SK-N-SH treated with all-trans-retinoic acid at 6 μM for 48 hours (cell line): ENCODE results near the gene PIP5K1C.

Experiments
- ATAC-seq: fragments of 200-7000 bp; cut with Tn5 transposase; 3 replicates; pipeline ENCODE4 v1.9.1; 2020; ENCODE audit warnings: mild to moderate bottlenecking, moderate library complexity
- ARNTL ChIP-seq: fragments of 450-650 bp; formaldehyde crosslinking; IDR thresholded peaks from 2 replicates; pipeline ENCODE4 v1.5.0; 2020; ENCODE audit warnings: low read depth, mild to moderate bottlenecking, moderate library complexity, borderline replicate concordance
- BACH2 ChIP-seq: fragments of 250-450 bp; sonication (Bioruptor Pico); IDR thresholded peaks from 2 replicates; pipeline ENCODE4 v1.9.0; 2021; ENCODE audit warnings: mild to moderate bottlenecking, borderline replicate concordance
- CSDC2 ChIP-seq: fragments of 250-450 bp; sonication (Bioruptor Pico); IDR thresholded peaks from 2 replicates; pipeline ENCODE4 v1.5.0; 2020; ENCODE audit warnings: mild to moderate bottlenecking, moderate library complexity
- ESRRG ChIP-seq: fragments of 250-450 bp; sonication (Bioruptor Pico); IDR thresholded peaks from 2 replicates; pipeline ENCODE4 v1.6.1; 2021; ENCODE audit warnings: mild to moderate bottlenecking
- GLIS3 ChIP-seq: fragments of 250-450 bp; sonication (Bioruptor Pico); IDR thresholded peaks from 2 replicates; pipeline ENCODE4 v1.5.0; 2020; ENCODE audit warnings: mild to moderate bottlenecking, moderate library complexity
- ISL1 ChIP-seq: fragments of 250-450 bp; sonication (Bioruptor Pico); IDR thresholded peaks from 2 replicates; pipeline ENCODE4 v2.1.2; 2022; ENCODE audit warnings: mild to moderate bottlenecking, moderate library complexity
- OSR1 ChIP-seq: fragments of 250-450 bp; sonication (Bioruptor Pico); IDR thresholded peaks from 2 replicates; pipeline ENCODE4 v1.8.0; 2022; ENCODE audit warnings: moderate library complexity, mild to moderate bottlenecking, inconsistent platforms
- PPARA ChIP-seq: fragments of 250-450 bp; sonication (Bioruptor Pico); IDR thresholded peaks from 2 replicates; pipeline ENCODE4 v1.5.0; 2020; ENCODE audit warnings: mild to moderate bottlenecking, borderline replicate concordance
- RARB ChIP-seq: fragments of 250-450 bp; sonication (Bioruptor Pico); IDR thresholded peaks from 2 replicates; pipeline ENCODE4 v1.8.0; 2021; ENCODE audit warnings: mild to moderate bottlenecking, moderate library complexity
- SNAI2 ChIP-seq: fragments of 250-450 bp; sonication (Bioruptor Pico); IDR thresholded peaks from 2 replicates; pipeline ENCODE4 v1.5.0; 2020; ENCODE audit warnings: mild to moderate bottlenecking, moderate library complexity
- TCF4 ChIP-seq: fragments of 250-450 bp; sonication (Bioruptor Pico); IDR thresholded peaks from 2 replicates; pipeline ENCODE4 v1.8.0; 2021; ENCODE audit warnings: mild to moderate bottlenecking, moderate library complexity, borderline replicate concordance
- TOX ChIP-seq: fragments of 250-450 bp; sonication (Bioruptor Pico); IDR thresholded peaks from 2 replicates; pipeline ENCODE4 v1.8.0; 2021; ENCODE audit warnings: mild to moderate bottlenecking, moderate library complexity, borderline replicate concordance
- ZC3H10 ChIP-seq: fragments of 250-450 bp; sonication (Bioruptor Pico); IDR thresholded peaks from 2 replicates; pipeline ENCODE4 v1.5.1; 2021; ENCODE audit warnings: mild to moderate bottlenecking, moderate library complexity
- ZFP3 ChIP-seq: fragments of 250-450 bp; sonication (Bioruptor Pico); IDR thresholded peaks from 2 replicates; pipeline ENCODE4 v1.5.0; 2020; ENCODE audit warnings: mild to moderate bottlenecking, moderate library complexity
- ZNF70 ChIP-seq: fragments of 450-650 bp; formaldehyde crosslinking; IDR thresholded peaks from 2 replicates; pipeline ENCODE4 v1.5.0; 2020; ENCODE audit warnings: mild to moderate bottlenecking, moderate library complexity
- ZNF8 ChIP-seq: fragments of 450-650 bp; formaldehyde crosslinking; IDR thresholded peaks from 2 replicates; pipeline ENCODE4 v1.5.0; 2020; ENCODE audit warnings: mild to moderate bottlenecking, moderate library complexity
- TF ChIP-seq, protein P1 (sequence below): fragments of 250-450 bp; sonication (Bioruptor Pico); IDR thresholded peaks from 2 replicates; pipeline ENCODE4 v1.8.0; 2021; ENCODE audit warnings: low read depth, mild to moderate bottlenecking, moderate library complexity, borderline replicate concordance
- TF ChIP-seq, protein P2 (sequence below): fragments of 250-450 bp; sonication (Bioruptor Pico); IDR thresholded peaks from 2 replicates; pipeline ENCODE4 v1.5.1; 2021; ENCODE audit warnings: mild to moderate bottlenecking, moderate library complexity
- TF ChIP-seq, protein P3 (sequence below): fragments of 250-450 bp; sonication (Bioruptor Pico); IDR thresholded peaks from 2 replicates; pipeline ENCODE4 v1.8.0; 2020; ENCODE audit warnings: mild to moderate bottlenecking, moderate library complexity, borderline replicate concordance
- TF ChIP-seq, protein P4 (sequence below): fragments of 250-450 bp; sonication (Bioruptor Pico); IDR thresholded peaks from 2 replicates; pipeline ENCODE4 v1.5.1; 2020; ENCODE audit warnings: low read depth, mild to moderate bottlenecking, moderate library complexity
- TF ChIP-seq, protein P5 (sequence below): fragments of 250-450 bp; sonication (Bioruptor Pico); IDR thresholded peaks from 2 replicates; pipeline ENCODE4 v1.5.0; 2020; ENCODE audit warnings: mild to moderate bottlenecking, moderate library complexity

Gene PIP5K1C

DNA sequence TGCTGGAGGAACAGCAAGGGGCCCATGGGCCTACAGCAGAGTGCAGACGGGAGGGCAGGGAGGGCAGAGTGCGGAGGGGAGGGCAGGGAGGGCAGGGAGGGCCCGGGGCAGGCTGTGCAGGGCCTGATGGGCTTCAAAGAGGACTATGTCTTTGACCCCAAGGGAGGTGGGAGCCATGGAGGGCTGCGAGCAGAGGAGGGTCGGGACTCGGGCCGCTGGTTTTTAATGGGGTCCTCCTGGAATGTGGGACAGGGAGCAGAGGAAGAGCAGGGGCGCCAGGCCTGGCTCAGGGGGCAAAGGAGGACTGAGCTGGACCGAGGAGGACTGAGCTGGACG is 3.6 kb downstream of the PIP5K1C start:
- no peak for TF ChIP-seq TCF4 (CRISPR knock-in tag)
- no peak for TF ChIP-seq ZC3H10
- TF ChIP-seq, protein P1, sequence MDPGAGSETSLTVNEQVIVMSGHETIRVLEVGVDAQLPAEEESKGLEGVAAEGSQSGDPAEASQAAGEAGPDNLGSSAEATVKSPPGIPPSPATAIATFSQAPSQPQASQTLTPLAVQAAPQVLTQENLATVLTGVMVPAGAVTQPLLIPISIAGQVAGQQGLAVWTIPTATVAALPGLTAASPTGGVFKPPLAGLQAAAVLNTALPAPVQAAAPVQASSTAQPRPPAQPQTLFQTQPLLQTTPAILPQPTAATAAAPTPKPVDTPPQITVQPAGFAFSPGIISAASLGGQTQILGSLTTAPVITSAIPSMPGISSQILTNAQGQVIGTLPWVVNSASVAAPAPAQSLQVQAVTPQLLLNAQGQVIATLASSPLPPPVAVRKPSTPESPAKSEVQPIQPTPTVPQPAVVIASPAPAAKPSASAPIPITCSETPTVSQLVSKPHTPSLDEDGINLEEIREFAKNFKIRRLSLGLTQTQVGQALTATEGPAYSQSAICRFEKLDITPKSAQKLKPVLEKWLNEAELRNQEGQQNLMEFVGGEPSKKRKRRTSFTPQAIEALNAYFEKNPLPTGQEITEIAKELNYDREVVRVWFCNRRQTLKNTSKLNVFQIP = no peak
- TF ChIP-seq ISL1 (CRISPR knock-in tag) = no peak
- TF ChIP-seq ZFP3 = no peak
- TF ChIP-seq PPARA (CRISPR knock-in tag) = no peak
- no peak for TF ChIP-seq SNAI2 (CRISPR knock-in tag)
- TF ChIP-seq ZNF70 (CRISPR knock-in tag) = no peak
- no peak for TF ChIP-seq ARNTL (CRISPR knock-in tag)
- TF ChIP-seq ZNF8 (CRISPR knock-in tag) = no peak
- TF ChIP-seq GLIS3 (CRISPR knock-in tag) = no peak
- TF ChIP-seq RARB (CRISPR knock-in tag) = no peak
- TF ChIP-seq, protein P2, sequence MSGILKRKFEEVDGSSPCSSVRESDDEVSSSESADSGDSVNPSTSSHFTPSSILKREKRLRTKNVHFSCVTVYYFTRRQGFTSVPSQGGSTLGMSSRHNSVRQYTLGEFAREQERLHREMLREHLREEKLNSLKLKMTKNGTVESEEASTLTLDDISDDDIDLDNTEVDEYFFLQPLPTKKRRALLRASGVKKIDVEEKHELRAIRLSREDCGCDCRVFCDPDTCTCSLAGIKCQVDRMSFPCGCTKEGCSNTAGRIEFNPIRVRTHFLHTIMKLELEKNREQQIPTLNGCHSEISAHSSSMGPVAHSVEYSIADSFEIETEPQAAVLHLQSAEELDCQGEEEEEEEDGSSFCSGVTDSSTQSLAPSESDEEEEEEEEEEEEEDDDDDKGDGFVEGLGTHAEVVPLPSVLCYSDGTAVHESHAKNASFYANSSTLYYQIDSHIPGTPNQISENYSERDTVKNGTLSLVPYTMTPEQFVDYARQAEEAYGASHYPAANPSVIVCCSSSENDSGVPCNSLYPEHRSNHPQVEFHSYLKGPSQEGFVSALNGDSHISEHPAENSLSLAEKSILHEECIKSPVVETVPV = no peak
- no peak for TF ChIP-seq OSR1 (CRISPR knock-in tag)
- TF ChIP-seq, protein P3, sequence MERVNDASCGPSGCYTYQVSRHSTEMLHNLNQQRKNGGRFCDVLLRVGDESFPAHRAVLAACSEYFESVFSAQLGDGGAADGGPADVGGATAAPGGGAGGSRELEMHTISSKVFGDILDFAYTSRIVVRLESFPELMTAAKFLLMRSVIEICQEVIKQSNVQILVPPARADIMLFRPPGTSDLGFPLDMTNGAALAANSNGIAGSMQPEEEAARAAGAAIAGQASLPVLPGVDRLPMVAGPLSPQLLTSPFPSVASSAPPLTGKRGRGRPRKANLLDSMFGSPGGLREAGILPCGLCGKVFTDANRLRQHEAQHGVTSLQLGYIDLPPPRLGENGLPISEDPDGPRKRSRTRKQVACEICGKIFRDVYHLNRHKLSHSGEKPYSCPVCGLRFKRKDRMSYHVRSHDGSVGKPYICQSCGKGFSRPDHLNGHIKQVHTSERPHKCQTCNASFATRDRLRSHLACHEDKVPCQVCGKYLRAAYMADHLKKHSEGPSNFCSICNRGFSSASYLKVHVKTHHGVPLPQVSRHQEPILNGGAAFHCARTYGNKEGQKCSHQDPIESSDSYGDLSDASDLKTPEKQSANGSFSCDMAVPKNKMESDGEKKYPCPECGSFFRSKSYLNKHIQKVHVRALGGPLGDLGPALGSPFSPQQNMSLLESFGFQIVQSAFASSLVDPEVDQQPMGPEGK = no peak
- TF ChIP-seq ESRRG (CRISPR knock-in tag) = no peak
- TF ChIP-seq CSDC2 (CRISPR knock-in tag) = no peak
- no peak for ATAC-seq

DNA sequence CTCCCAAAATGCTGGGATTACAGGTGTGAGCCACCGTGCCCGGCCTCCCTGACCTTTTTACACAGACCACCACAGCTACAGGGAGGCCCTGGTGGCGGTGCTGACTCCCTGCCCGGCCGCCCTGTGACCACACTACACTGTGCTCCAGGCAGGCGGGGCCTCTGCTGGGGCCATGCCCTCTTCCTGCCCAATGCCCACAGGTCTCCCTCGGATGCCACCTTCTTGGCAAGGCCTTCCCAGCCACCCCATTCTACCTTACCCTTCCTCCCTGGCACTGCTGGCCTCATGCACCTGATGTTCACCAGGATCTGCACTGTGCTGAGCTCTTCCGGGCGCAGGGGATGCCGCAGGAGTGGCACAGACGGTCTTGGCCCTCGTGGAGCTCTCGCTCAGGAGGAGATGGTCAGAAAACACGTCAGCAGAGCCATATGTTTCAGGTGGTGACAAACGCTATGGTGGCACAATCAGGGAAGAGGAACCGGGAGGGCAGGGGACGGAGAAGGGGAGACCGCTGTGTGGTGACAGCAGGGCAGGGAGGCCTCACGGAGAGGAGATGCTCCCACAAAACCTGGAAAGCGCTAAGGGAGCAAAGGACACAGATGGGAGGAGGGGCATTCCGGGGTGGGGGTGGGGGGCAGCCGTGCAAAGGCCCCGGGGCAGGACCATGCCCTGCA is 4.1 kb downstream of the PIP5K1C start:
- no peak for ATAC-seq
- TF ChIP-seq ZFP3 = no peak
- no peak for TF ChIP-seq ZNF70 (CRISPR knock-in tag)
- no peak for TF ChIP-seq SNAI2 (CRISPR knock-in tag)
- TF ChIP-seq, protein P4, sequence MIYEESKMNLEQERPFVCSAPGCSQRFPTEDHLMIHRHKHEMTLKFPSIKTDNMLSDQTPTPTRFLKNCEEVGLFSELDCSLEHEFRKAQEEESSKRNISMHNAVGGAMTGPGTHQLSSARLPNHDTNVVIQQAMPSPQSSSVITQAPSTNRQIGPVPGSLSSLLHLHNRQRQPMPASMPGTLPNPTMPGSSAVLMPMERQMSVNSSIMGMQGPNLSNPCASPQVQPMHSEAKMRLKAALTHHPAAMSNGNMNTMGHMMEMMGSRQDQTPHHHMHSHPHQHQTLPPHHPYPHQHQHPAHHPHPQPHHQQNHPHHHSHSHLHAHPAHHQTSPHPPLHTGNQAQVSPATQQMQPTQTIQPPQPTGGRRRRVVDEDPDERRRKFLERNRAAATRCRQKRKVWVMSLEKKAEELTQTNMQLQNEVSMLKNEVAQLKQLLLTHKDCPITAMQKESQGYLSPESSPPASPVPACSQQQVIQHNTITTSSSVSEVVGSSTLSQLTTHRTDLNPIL (CRISPR knock-in tag) = no peak
- TF ChIP-seq, protein P5, sequence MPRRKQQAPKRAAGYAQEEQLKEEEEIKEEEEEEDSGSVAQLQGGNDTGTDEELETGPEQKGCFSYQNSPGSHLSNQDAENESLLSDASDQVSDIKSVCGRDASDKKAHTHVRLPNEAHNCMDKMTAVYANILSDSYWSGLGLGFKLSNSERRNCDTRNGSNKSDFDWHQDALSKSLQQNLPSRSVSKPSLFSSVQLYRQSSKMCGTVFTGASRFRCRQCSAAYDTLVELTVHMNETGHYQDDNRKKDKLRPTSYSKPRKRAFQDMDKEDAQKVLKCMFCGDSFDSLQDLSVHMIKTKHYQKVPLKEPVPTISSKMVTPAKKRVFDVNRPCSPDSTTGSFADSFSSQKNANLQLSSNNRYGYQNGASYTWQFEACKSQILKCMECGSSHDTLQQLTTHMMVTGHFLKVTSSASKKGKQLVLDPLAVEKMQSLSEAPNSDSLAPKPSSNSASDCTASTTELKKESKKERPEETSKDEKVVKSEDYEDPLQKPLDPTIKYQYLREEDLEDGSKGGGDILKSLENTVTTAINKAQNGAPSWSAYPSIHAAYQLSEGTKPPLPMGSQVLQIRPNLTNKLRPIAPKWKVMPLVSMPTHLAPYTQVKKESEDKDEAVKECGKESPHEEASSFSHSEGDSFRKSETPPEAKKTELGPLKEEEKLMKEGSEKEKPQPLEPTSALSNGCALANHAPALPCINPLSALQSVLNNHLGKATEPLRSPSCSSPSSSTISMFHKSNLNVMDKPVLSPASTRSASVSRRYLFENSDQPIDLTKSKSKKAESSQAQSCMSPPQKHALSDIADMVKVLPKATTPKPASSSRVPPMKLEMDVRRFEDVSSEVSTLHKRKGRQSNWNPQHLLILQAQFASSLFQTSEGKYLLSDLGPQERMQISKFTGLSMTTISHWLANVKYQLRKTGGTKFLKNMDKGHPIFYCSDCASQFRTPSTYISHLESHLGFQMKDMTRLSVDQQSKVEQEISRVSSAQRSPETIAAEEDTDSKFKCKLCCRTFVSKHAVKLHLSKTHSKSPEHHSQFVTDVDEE (CRISPR knock-in tag) = no peak
- TF ChIP-seq PPARA (CRISPR knock-in tag) = no peak
- TF ChIP-seq CSDC2 (CRISPR knock-in tag) = no peak
- TF ChIP-seq TOX (CRISPR knock-in tag) = no peak
- no peak for TF ChIP-seq ZNF8 (CRISPR knock-in tag)

DNA sequence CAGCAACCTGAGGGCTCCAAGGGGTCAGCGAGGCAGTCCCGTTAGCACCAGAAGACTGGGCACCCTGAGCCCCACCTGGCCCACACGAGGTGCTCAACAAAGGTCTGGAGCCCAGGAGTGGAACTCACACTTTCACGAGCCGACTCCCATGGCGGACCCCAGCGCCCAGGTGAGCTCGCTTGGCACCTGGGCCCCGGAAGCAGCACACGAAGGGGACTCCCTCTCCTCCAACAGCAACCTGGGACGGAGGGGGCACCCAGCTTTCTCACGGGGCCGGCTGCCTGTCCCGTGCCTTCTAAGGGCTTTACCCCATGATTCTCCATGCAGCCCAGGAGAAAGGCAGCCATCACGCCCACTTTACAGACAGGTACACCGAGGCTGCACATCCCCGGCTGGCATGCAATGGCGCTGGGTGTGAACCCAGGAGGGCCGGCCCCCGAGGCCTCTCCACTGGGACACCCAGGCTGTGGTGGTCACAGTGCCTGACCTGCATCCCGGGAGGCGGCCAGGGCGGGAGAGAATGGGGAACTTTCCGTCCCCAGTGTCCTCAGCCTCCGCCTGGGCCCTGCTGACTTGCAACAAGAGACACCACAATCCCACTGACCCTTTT is 5.0 kb downstream of the PIP5K1C start:
- no peak for TF ChIP-seq ARNTL (CRISPR knock-in tag)
- TF ChIP-seq BACH2 (CRISPR knock-in tag) = no peak
- TF ChIP-seq ZNF70 (CRISPR knock-in tag) = no peak
- TF ChIP-seq, all 23 proteins: peak for 0
- ATAC-seq = no peak
